Measurements from ENCODE around the gene MGAT3.

DNA sequence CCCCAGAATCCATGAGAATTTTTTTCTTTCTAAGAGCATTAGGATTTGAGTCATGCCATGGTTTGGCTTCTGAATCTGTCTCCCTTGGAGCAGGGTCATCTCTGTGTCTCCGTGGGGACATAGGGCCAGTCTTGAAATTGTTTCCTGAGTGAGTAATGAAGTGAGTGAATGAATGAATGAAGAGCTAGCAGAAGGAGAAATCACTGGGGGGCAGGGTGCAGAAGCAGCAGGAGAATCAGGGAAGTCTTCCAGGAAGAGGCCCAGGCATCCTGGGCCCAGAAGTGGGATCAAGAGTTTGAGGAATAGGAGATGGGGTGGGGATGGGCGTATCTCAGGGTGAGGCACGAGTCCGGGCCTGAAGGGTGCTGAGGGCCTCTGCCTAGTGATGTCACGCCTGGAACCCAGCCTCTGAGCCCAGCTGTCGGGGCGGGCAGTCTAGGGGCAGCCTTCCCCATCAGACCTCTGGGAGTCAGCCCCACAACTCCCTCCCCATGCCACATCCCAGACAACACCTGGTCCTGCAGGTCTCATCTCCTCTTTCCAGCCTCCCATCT lies 12.5 kb upstream of the MGAT3 start:
- TF ChIP-seq, protein P1, sequence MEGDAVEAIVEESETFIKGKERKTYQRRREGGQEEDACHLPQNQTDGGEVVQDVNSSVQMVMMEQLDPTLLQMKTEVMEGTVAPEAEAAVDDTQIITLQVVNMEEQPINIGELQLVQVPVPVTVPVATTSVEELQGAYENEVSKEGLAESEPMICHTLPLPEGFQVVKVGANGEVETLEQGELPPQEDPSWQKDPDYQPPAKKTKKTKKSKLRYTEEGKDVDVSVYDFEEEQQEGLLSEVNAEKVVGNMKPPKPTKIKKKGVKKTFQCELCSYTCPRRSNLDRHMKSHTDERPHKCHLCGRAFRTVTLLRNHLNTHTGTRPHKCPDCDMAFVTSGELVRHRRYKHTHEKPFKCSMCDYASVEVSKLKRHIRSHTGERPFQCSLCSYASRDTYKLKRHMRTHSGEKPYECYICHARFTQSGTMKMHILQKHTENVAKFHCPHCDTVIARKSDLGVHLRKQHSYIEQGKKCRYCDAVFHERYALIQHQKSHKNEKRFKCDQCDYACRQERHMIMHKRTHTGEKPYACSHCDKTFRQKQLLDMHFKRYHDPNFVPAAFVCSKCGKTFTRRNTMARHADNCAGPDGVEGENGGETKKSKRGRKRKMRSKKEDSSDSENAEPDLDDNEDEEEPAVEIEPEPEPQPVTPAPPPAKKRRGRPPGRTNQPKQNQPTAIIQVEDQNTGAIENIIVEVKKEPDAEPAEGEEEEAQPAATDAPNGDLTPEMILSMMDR (IDR thresholded peaks at IDR 0.05; ENCODE audit: insufficient read depth, low read length, poor library complexity, severe bottlenecking), result no peak
- no peak for TF ChIP-seq EZH2phosphoT487 (conservative IDR thresholded peaks at IDR 0.05; ENCODE audit: low read length)

Measured in SU-DHL-6 (cell line).